ENCODE data around the gene TTYH2.

DNA sequence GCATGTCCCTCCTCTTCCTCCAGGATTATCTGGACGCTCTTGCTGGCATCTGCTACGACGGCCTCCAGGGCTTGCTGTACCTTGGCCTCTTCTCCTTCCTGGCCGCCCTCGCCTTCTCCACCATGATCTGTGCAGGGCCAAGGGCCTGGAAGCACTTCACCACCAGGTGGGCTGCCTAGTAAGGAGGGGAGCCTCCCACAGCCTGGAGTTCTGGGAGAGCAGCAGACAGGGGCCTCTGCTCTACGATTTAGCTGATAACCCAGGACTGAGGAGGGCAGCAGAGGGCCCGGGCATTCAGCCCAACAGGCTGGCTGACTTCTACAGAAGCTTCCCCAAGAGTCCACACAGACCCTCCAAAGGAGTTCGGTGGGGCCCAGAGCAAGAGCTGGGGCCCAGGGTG is 38.8 kb downstream of the TTYH2 start:
- TF ChIP-seq, protein P1, sequence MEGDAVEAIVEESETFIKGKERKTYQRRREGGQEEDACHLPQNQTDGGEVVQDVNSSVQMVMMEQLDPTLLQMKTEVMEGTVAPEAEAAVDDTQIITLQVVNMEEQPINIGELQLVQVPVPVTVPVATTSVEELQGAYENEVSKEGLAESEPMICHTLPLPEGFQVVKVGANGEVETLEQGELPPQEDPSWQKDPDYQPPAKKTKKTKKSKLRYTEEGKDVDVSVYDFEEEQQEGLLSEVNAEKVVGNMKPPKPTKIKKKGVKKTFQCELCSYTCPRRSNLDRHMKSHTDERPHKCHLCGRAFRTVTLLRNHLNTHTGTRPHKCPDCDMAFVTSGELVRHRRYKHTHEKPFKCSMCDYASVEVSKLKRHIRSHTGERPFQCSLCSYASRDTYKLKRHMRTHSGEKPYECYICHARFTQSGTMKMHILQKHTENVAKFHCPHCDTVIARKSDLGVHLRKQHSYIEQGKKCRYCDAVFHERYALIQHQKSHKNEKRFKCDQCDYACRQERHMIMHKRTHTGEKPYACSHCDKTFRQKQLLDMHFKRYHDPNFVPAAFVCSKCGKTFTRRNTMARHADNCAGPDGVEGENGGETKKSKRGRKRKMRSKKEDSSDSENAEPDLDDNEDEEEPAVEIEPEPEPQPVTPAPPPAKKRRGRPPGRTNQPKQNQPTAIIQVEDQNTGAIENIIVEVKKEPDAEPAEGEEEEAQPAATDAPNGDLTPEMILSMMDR (IDR thresholded peaks at IDR 0.05): no peak
- TF ChIP-seq POLR2AphosphoS5 (IDR thresholded peaks at IDR 0.05): no peak

Data from upper lobe of left lung (tissue), 4 donors.